GM21528 (cell line): ENCODE results near the gene ATOH8.
"Not testable (repeated sequence)": the region's sequence is repeated elsewhere in the genome, so short reads cannot be mapped to it uniquely, and the experiment has no call there.

Source experiments
- ATAC-seq: cut with Tn5 transposase; IDR thresholded peaks from one replicate; pipeline ENCODE4 v1.9.1; 2021; ENCODE audit warnings: mild to moderate bottlenecking, moderate library complexity; ENCODE audit not compliant: unreplicated experiment, low FRiP score

Gene ATOH8

GRCh38 chr2:85813211-85813981, 59.6 kb downstream of the ATOH8 start:
- ATAC-seq = no peak

- ATAC-seq = peak; percentile 60
Observed at GRCh38 chr2:85813982-85814801, 60.4 kb downstream of the ATOH8 start.

- no peak for ATAC-seq
Observed at GRCh38 chr2:85814802-85815550, 61.2 kb downstream of the ATOH8 start.

GRCh38 chr2:85819811-85820510, 66.2 kb downstream of the ATOH8 start:
- ATAC-seq = no peak

GRCh38 chr2:85822766-85823165, 69.0 kb downstream of the ATOH8 start:
- ATAC-seq = no peak

GRCh38 chr2:85823951-85824350, 70.2 kb downstream of the ATOH8 start:
- no peak for ATAC-seq

- no peak for ATAC-seq
Observed at GRCh38 chr2:85826990-85827878, 73.4 kb downstream of the ATOH8 start.

GRCh38 chr2:85827879-85828569, 74.2 kb downstream of the ATOH8 start:
- no peak for ATAC-seq

GRCh38 chr2:85828725-85829124, 74.9 kb downstream of the ATOH8 start:
- ATAC-seq = no peak

GRCh38 chr2:85829394-85829793, 75.6 kb downstream of the ATOH8 start:
- not testable (repeated sequence) for ATAC-seq

- no peak for ATAC-seq
Observed at GRCh38 chr2:85830645-85831044, 76.9 kb downstream of the ATOH8 start.

GRCh38 chr2:85831735-85832134, 77.9 kb downstream of the ATOH8 start:
- ATAC-seq = no peak

- no peak for ATAC-seq
Observed at GRCh38 chr2:85834466-85834865, 80.7 kb downstream of the ATOH8 start.
